GM19372 (cell line): ENCODE results near the gene NR1H2.

Experiments
- ATAC-seq: cut with Tn5 transposase; IDR thresholded peaks from one replicate; pipeline ENCODE4 v1.9.1; 2021; ENCODE audit warnings: mild to moderate bottlenecking, low read depth, moderate library complexity; ENCODE audit not compliant: unreplicated experiment

The NR1H2 gene

DNA sequence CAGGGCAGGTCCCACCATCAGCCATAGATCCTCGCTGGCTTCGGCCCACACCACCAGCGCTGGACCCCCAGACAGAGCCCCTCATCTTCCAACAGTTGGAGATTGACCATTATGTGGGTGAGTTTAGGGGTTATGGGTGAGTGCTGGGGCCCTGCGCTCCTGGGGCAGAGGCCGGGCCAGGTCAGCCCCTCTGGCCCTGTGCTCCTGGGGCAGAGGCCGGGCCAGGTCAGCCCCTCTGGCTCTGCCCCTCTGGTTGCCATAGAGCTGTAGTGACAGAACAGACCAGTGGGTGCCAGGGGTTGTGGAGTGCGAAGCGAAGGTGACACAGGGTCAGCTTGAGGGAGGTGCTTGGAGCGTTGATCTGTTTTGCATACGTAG, 23.1 kb downstream of the NR1H2 start:
- no peak for ATAC-seq

DNA sequence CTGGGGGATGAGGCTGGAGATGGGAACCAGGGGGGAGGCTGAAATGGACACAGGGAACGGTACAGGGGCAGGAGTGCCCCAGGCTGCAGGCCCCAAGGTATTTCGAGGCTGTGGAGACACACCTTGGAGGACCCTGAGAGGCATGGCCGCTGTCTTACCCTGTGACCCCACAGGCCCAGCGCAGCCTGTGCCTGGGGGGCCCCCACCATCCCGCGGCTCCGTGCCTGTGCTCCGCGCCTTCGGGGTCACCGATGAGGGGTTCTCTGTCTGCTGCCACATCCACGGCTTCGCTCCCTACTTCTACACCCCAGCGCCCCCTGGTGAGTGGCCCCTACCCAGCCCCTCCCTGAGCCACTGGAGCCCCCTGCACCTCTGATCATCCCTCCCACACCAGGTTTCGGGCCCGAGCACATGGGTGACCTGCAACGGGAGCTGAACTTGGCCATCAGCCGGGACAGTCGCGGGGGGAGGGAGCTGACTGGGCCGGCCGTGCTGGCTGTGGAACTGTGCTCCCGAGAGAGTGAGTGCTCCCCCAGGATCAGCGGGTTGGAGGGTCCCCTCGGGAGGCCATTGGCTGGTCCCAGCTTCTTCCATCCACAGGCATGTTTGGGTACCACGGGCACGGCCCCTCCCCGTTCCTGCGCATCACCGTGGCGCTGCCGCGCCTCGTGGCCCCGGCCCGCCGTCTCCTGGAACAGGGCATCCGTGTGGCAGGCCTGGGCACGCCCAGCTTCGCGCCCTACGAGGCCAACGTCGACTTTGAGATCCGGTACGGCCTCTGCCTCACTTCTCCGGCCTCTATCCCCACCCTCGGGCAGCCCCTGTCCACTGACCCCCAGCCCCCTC, 25.6 kb downstream of the NR1H2 start:
- ATAC-seq, result no peak

DNA sequence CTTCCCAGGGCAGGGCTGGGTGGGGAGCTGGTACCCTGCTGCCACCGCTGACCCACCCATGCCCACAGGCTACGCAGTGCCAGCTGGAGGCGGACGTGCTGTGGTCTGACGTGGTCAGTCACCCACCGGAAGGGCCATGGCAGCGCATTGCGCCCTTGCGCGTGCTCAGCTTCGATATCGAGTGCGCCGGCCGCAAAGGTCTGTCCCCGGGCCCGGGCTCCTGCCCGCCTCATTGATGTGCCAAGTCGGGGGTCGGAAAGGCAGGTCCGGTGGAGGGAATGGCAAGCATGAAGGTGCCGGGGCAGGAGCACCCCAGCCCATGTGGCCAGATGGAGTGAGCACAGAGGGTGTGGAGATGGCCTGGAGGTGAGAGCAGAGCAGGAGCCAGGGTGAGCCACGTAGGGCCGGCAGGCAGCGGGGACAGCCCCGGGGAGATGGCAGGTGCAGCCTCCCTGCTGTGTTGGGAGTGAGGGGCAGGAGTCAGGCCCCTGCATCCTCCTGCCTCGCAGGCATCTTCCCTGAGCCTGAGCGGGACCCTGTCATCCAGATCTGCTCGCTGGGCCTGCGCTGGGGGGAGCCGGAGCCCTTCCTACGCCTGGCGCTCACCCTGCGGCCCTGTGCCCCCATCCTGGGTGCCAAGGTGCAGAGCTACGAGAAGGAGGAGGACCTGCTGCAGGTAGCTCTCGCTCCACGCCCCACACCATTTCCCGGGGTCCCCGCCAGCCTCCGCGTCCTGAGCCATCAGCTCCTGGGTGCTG, 26.5 kb downstream of the NR1H2 start:
- ATAC-seq, result no peak

GRCh38 chr19:50406156-50406820, 30.0 kb downstream of the NR1H2 start:
- ATAC-seq, result no peak

DNA sequence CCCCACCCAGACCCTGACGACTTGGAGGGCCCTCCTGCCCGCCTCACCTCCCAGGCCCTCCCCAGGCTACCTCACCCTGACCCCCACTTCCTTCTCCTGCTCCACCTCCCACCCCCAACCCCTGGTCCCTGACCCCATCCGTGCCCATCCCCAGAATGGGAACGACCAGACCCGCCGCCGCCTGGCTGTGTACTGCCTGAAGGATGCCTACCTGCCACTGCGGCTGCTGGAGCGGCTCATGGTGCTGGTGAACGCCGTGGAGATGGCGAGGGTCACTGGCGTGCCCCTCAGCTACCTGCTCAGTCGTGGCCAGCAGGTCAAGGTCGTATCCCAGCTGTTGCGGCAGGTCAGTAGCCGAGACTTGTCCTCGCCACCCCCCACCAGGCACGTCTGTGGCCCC, 30.6 kb downstream of the NR1H2 start:
- no peak for ATAC-seq

GRCh38 chr19:50409347-50409746, 33.1 kb downstream of the NR1H2 start:
- ATAC-seq, result no peak

GRCh38 chr19:50410109-50410508, 33.9 kb downstream of the NR1H2 start:
- ATAC-seq, result no peak

DNA sequence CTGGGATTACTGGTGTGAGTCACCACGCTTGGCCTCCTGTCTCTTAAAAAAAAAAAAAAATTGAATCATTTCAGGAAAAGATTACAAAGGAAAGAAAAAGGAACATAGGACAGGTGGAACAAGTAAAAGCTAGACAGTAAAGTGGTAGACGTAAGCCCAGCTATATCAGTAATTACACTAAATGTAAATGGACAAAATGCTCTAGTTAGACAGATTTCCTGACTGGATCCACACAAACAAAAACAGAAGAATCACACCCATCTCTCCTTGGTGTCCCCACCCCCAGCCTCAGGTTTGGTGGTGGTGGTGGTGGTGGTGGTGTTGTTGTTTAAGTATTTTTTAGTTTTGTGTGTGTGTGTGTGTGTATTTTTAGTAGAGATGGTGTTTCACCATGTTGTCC, 36.2 kb downstream of the NR1H2 start:
- no peak for ATAC-seq

DNA sequence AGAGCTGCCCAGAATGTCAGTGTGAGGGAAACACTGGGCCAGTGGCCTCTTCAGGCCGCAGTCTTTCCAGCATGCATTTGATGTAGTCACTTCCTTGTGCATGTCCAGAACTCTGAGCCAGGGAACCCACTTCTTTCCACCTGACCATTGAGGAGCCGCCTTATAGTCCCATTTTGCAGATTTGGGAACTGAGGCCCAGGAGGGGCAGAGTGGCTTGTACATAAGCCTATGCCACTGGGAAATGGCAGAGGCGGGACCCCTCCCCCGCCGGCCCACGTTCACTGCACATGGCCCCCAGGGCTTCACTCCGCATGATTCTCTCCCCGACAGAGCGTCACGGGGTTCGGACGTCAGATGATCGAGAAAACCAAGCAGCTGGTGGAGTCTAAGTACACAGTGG, 36.8 kb downstream of the NR1H2 start:
- no peak for ATAC-seq

GRCh38 chr19:50413531-50413930, 37.3 kb downstream of the NR1H2 start:
- ATAC-seq, result no peak

- ATAC-seq, result peak; percentile 24
These were observed 38.8 kb downstream of the NR1H2 start for GRCh38 chr19:50414864-50415660.

GRCh38 chr19:50415661-50416033, 39.4 kb downstream of the NR1H2 start:
- ATAC-seq, result peak; percentile 61

DNA sequence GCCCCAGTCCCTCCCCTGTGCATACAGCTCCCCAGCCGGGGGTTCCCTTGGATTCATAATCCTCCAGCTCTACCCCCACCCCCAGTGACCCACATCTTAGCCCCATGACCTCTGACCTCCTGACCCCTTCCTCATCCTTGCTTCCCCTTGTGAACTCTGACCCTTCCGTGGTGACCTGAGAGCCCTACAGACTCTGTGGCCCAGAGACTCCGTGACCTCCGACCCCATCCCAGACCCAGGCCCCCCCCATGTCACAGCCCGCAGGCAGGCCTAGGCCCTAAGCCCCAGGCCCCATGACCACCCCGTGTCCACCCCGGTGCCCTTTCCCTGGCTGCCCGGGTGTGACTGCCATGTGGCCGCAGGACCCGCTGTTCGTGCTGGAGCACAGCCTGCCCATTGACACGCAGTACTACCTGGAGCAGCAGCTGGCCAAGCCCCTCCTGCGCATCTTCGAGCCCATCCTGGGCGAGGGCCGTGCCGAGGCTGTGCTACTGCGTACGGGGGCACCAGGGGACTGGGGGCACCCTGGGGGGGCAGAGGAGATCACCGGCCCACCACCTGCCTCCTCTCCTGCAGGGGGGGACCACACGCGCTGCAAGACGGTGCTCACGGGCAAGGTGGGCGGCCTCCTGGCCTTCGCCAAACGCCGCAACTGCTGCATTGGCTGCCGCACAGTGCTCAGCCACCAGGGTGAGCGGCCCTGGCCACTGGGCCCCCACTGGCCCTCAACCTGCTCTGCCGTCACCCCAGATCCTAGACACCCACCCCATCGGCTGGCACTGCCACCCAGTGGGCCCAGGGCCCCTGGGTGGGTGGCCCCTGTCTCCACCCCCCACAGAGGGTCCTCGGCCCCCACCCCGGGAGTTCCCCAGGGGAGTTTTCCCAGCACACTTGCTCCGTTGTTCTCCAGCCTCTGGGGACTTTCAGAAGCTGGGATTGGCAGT, 40.0 kb downstream of the NR1H2 start:
- no peak for ATAC-seq

- ATAC-seq, result no peak
These were observed 41.1 kb downstream of the NR1H2 start for GRCh38 chr19:50417111-50418081.

DNA sequence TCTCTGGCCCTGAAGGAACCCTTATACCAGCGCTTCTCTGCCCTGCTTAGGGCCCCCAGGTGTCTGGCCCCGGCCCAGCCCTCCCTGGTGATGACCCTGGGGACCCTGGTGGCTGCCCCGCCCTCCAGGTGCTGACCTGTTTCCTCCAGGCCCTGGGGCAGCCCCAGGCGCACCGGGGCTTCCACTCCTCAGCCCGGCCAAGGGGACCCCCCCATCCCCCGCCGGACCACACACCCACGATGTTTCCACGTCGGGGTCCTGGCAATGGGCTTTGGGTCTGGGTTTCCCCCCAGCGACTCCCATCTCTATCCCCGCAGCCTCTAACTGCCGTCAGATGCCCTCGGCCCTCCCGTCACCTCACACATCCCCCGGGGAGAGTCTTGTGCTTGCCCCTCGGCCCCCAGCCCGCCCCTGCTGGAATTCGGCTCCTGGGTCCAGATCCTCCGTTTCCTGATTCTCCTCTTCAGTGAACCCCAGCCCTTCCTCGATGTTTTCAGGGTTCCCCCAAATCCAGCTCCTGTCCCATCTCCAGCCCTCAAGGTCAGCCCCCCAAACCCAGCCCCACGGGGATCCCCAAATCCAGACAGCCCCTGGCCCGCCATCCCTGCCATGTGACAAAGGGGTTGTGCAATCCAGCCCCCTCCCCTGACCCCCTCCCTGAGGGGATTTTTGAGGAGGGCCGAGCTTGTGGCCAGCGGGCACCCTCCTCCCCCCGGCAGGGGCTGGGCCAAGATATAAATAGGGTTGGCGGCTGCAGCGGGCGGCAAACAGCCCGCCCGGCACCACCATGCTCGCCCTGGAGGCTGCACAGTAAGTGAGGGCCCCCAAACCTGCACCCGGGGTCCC, 42.1 kb downstream of the NR1H2 start, which contains the start of gene SPIB:
Gene SPIB, plus strand, starts transcription at position 763 of the 846 bp plus-strand sequence. Its CDS starts 25 bp downstream, at position 788.
- ATAC-seq, result no peak

- ATAC-seq, result no peak
These were observed 42.8 kb downstream of the NR1H2 start for GRCh38 chr19:50419022-50419579.

DNA sequence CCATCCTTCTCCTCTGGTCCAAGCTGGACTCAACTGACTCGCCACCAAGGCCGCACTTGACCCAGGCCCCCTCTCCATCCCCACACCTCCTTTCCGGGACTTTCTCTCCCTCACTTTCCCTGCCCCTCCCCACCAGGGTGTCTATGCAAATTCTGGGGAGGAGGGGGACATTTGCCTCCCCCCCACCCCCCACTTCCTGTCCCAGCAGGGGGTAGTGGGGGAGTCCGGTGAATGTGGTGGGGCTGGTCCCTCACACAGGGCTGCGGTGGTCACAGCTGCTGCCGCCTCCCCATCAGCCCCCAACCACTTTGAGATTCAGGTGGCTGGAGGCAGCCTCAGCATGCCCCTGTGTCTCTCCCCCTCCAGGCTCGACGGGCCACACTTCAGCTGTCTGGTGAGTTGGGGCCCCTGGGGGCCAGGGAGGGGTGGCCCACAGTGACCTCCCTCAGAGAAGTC, 43.4 kb downstream of the NR1H2 start:
- ATAC-seq, result no peak
